GM23338 (cell line): ENCODE results near the gene LRRC52. TPM values are rescaled to one million over a fixed set of nuclear protein-coding genes. Genes with fewer than 3 reads are reported as not detected.

Experiments
- ATAC-seq: fragments of 200-7000 bp; cut with Tn5 transposase; 3 replicates; pipeline ENCODE4 v1.9.1; 2020
- DNase-seq: peaks from one replicate; pipeline ENCODE4 v3.0.0-alpha.2; 2015; ENCODE audit warnings: low spot score
- H2AFZ ChIP-seq: fragments of 200-600 bp; sonication (generic); 2 replicates; pipeline ENCODE4 v1.8.0; 2016; ENCODE audit warnings: antibody characterized with exemption, mild to moderate bottlenecking, moderate library complexity
- H3F3A ChIP-seq: fragments of 200-600 bp; sonication (generic); replicated peaks from 2 replicates; pipeline ENCODE4 v1.8.0; 2017; ENCODE audit warnings: antibody characterized with exemption, mixed run types, low read depth
- H3K27ac ChIP-seq: fragments of 200-600 bp; sonication (generic); 2 replicates; pipeline ENCODE4 v1.6.1; 2016; ENCODE audit warnings: low read depth
- H3K27me3 ChIP-seq: fragments of 200-600 bp; sonication (generic); 2 replicates; pipeline ENCODE4 v1.8.0; 2016; ENCODE audit warnings: mild to moderate bottlenecking, mixed run types, moderate library complexity; ENCODE audit not compliant: insufficient read depth
- H3K36me3 ChIP-seq: fragments of 200-600 bp; sonication (generic); 2 replicates; pipeline ENCODE4 v1.8.0; 2016; ENCODE audit warnings: mild to moderate bottlenecking; ENCODE audit not compliant: insufficient read depth
- H3K4me1 ChIP-seq: fragments of 200-600 bp; sonication (generic); 2 replicates; pipeline ENCODE4 v1.8.0; 2016; ENCODE audit warnings: mild to moderate bottlenecking, moderate library complexity; ENCODE audit not compliant: insufficient read depth
- H3K4me2 ChIP-seq: fragments of 200-600 bp; sonication (generic); 2 replicates; pipeline ENCODE4 v1.7.1; 2017; ENCODE audit warnings: mixed run types
- H3K4me3 ChIP-seq: fragments of 200-600 bp; sonication (generic); 2 replicates; pipeline ENCODE4 v1.6.1; 2016; ENCODE audit warnings: mixed run types
- H3K79me2 ChIP-seq: fragments of 200-600 bp; sonication (generic); replicated peaks from 2 replicates; pipeline ENCODE4 v1.8.0; 2017; ENCODE audit warnings: mild to moderate bottlenecking; ENCODE audit not compliant: insufficient read depth
- H3K9me2 ChIP-seq: fragments of 200-600 bp; sonication (generic); 2 replicates; pipeline ENCODE4 v1.8.0; 2017; ENCODE audit not compliant: insufficient read depth
- H4K20me1 ChIP-seq: fragments of 200-600 bp; sonication (generic); replicated peaks from 2 replicates; pipeline ENCODE4 v1.8.0; 2017; ENCODE audit warnings: mild to moderate bottlenecking; ENCODE audit not compliant: insufficient read depth
- H3K27ac Mint-ChIP-seq: 2 replicates; pipeline ENCODE4 v1.8.0; 2020; ENCODE audit warnings: inconsistent platforms, mild to moderate bottlenecking, moderate library complexity, mixed read lengths
- H3K27me3 Mint-ChIP-seq: 3 replicates; pipeline ENCODE4 v1.8.0; 2022; ENCODE audit warnings: low read depth, mild to moderate bottlenecking, moderate library complexity, mixed read lengths, inconsistent platforms; ENCODE audit not compliant: insufficient read depth, poor library complexity
- H3K36me3 Mint-ChIP-seq: 3 replicates; pipeline ENCODE4 v1.8.0; 2021; ENCODE audit warnings: low read depth, mild to moderate bottlenecking, inconsistent platforms, moderate library complexity, mixed read lengths
- H3K4me1 Mint-ChIP-seq: 3 replicates; pipeline ENCODE4 v1.8.0; 2020; ENCODE audit warnings: mild to moderate bottlenecking, inconsistent platforms, mixed read lengths
- H3K4me3 Mint-ChIP-seq: 3 replicates; pipeline ENCODE4 v1.8.0; 2021; ENCODE audit warnings: moderate library complexity, mild to moderate bottlenecking, inconsistent platforms, mixed read lengths
- H3K9me3 Mint-ChIP-seq: 3 replicates; pipeline ENCODE4 v1.8.0; 2020; ENCODE audit warnings: moderate library complexity, mild to moderate bottlenecking, inconsistent platforms, mixed read lengths
- CREB1 ChIP-seq: fragments of 250-450 bp; sonication (Bioruptor Pico); IDR thresholded peaks from 2 replicates; pipeline ENCODE4 v1.5.0; 2020; ENCODE audit warnings: low read depth, mild to moderate bottlenecking, moderate library complexity
- CTCF ChIP-seq, 2 experiments: fragments of 200-600 bp in 1 of 2; sonication (generic) in 1 of 2; conservative IDR thresholded peaks; 2 replicates each; pipeline versions ENCODE4 v1.5.1 to v1.6.1; 2016 to 2017; ENCODE audit warnings: antibody characterized with exemption in 2 of 2, low read depth in 2 of 2, mild to moderate bottlenecking in 2 of 2, moderate library complexity in 1 of 2
- ETS1 ChIP-seq: IDR thresholded peaks from 2 replicates; pipeline ENCODE4 v1.6.1; 2016; ENCODE audit warnings: antibody characterized with exemption
- EZH2 ChIP-seq: fragments of 200-600 bp; sonication (generic); IDR thresholded peaks from one replicate; pipeline ENCODE4 v1.8.0; 2017; ENCODE audit warnings: antibody characterized with exemption, mild to moderate bottlenecking, low read depth; ENCODE audit not compliant: unreplicated experiment
- EZH2phosphoT487 ChIP-seq: fragments of 200-600 bp; sonication (generic); IDR thresholded peaks from one replicate; pipeline ENCODE4 v1.8.1; 2018; ENCODE audit warnings: antibody characterized with exemption; ENCODE audit not compliant: unreplicated experiment
- JUNB ChIP-seq: IDR thresholded peaks from one replicate; pipeline ENCODE4 v1.6.1; 2016; ENCODE audit warnings: antibody characterized with exemption; ENCODE audit not compliant: unreplicated experiment
- NANOG ChIP-seq: IDR thresholded peaks from 2 replicates; pipeline ENCODE4 v1.6.1; 2016; ENCODE audit warnings: antibody characterized with exemption, borderline replicate concordance
- POLR2AphosphoS5 ChIP-seq: IDR thresholded peaks from 2 replicates; pipeline ENCODE4 v1.6.1; 2016; ENCODE audit warnings: antibody characterized with exemption, low read depth
- STAT1 ChIP-seq: IDR thresholded peaks from one replicate; pipeline ENCODE4 v1.6.1; 2016; ENCODE audit warnings: antibody characterized with exemption; ENCODE audit not compliant: unreplicated experiment
- ZNF114 ChIP-seq: fragments of 250-450 bp; sonication (Bioruptor Pico); IDR thresholded peaks from 2 replicates; pipeline ENCODE4 v1.5.0; 2020; ENCODE audit warnings: mild to moderate bottlenecking, moderate library complexity
- ZNF331 ChIP-seq: fragments of 250-450 bp; sonication (Bioruptor Pico); IDR thresholded peaks from 2 replicates; pipeline ENCODE4 v1.5.0; 2020; ENCODE audit warnings: low read depth, mild to moderate bottlenecking, moderate library complexity
- polyA plus RNA-seq: library from polyadenylated mRNA; unstranded; fragments of >200 nt; fragmentation: Nextera tagmentation; extraction: Ambion mirVana; gene quantifications from 2 replicates; pipeline ENCODE4 v1.2.1, GENCODE V29; 2016
- total RNA-seq: library from RNA; depleted of rRNA; stranded (reverse); fragments of >200 nt; shearing (Covaris generic); gene quantifications from 2 replicates; pipeline ENCODE4 v1.2.3, GENCODE V29; 2014
- TF ChIP-seq, protein P1 (sequence below): fragments of 250-450 bp; sonication (Bioruptor Pico); IDR thresholded peaks from 2 replicates; pipeline ENCODE4 v1.5.0; 2020; ENCODE audit warnings: mild to moderate bottlenecking, moderate library complexity
- TF ChIP-seq, protein P2 (sequence below): IDR thresholded peaks from one replicate; pipeline ENCODE4 v1.6.1; 2018; ENCODE audit warnings: antibody characterized with exemption; ENCODE audit not compliant: unreplicated experiment

Gene LRRC52
- total and polyA plus RNA-seq, 2 experiments from 2014 or later: not detected

- Histone ChIP-seq H3K79me2 (no peaks in the 10 kb centered on the region), H2AFZ (no peak overlapping the region), H3K4me2 (no peak overlapping the region), H3K36me3 (no peaks in the 10 kb centered on the region), H3K4me3 (no peak overlapping the region), H3K27ac (no peak overlapping the region), H4K20me1 (no peaks in the 10 kb centered on the region), H3K4me1 (no peaks in the 10 kb centered on the region; the same call in 1 of the 2 replicates), H3K9me2 (no peaks in the 10 kb centered on the region; the same call in 1 of the 2 replicates), H3F3A (no peaks in the 10 kb centered on the region), H3K27me3 (no peaks in the 10 kb centered on the region)
- no peaks in the 10 kb centered on the region for H3K4me1 Mint-ChIP-seq
- H3K27me3 Mint-ChIP-seq: peaks cover 4% of the 10 kb centered on the region
- H3K27ac Mint-ChIP-seq: no peak overlapping the region
- no peak for DNase-seq
- no peak overlapping the region for H3K4me3 Mint-ChIP-seq
- no peak for ATAC-seq
- H3K9me3 Mint-ChIP-seq: no peaks in the 10 kb centered on the region
- H3K36me3 Mint-ChIP-seq: no peaks in the 10 kb centered on the region
- TF ChIP-seq CREB1 (CRISPR knock-in tag) (no peak), STAT1 (no peak), ZNF331 (CRISPR knock-in tag) (no peak), NANOG (no peak), ZNF114 (CRISPR knock-in tag) (no peak), POLR2AphosphoS5 (no peak), ETS1 (no peak), EZH2 (no peak), EZH2phosphoT487 (no peak), CTCF (conservative IDR thresholded peaks at IDR 0.05; ENCODE audit: low read depth in 2 of 2) (no peak), JUNB (no peak)
- TF ChIP-seq, protein P1, sequence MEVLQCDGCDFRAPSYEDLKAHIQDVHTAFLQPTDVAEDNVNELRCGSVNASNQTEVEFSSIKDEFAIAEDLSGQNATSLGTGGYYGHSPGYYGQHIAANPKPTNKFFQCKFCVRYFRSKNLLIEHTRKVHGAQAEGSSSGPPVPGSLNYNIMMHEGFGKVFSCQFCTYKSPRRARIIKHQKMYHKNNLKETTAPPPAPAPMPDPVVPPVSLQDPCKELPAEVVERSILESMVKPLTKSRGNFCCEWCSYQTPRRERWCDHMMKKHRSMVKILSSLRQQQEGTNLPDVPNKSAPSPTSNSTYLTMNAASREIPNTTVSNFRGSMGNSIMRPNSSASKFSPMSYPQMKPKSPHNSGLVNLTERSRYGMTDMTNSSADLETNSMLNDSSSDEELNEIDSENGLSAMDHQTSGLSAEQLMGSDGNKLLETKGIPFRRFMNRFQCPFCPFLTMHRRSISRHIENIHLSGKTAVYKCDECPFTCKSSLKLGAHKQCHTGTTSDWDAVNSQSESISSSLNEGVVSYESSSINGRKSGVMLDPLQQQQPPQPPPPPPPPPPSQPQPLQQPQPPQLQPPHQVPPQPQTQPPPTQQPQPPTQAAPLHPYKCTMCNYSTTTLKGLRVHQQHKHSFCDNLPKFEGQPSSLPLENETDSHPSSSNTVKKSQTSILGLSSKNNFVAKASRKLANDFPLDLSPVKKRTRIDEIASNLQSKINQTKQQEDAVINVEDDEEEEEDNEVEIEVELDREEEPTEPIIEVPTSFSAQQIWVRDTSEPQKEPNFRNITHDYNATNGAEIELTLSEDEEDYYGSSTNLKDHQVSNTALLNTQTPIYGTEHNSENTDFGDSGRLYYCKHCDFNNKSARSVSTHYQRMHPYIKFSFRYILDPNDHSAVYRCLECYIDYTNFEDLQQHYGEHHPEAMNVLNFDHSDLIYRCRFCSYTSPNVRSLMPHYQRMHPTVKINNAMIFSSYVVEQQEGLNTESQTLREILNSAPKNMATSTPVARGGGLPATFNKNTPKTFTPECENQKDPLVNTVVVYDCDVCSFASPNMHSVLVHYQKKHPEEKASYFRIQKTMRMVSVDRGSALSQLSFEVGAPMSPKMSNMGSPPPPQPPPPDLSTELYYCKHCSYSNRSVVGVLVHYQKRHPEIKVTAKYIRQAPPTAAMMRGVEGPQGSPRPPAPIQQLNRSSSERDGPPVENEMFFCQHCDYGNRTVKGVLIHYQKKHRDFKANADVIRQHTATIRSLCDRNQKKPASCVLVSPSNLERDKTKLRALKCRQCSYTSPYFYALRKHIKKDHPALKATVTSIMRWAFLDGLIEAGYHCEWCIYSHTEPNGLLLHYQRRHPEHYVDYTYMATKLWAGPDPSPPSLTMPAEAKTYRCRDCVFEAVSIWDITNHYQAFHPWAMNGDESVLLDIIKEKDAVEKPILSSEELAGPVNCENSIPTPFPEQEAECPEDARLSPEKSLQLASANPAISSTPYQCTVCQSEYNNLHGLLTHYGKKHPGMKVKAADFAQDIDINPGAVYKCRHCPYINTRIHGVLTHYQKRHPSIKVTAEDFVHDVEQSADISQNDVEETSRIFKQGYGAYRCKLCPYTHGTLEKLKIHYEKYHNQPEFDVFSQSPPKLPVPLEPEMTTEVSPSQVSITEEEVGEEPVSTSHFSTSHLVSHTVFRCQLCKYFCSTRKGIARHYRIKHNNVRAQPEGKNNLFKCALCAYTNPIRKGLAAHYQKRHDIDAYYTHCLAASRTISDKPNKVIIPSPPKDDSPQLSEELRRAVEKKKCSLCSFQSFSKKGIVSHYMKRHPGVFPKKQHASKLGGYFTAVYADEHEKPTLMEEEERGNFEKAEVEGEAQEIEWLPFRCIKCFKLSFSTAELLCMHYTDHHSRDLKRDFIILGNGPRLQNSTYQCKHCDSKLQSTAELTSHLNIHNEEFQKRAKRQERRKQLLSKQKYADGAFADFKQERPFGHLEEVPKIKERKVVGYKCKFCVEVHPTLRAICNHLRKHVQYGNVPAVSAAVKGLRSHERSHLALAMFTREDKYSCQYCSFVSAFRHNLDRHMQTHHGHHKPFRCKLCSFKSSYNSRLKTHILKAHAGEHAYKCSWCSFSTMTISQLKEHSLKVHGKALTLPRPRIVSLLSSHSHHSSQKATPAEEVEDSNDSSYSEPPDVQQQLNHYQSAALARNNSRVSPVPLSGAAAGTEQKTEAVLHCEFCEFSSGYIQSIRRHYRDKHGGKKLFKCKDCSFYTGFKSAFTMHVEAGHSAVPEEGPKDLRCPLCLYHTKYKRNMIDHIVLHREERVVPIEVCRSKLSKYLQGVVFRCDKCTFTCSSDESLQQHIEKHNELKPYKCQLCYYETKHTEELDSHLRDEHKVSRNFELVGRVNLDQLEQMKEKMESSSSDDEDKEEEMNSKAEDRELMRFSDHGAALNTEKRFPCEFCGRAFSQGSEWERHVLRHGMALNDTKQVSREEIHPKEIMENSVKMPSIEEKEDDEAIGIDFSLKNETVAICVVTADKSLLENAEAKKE: no peak
- TF ChIP-seq, protein P2, sequence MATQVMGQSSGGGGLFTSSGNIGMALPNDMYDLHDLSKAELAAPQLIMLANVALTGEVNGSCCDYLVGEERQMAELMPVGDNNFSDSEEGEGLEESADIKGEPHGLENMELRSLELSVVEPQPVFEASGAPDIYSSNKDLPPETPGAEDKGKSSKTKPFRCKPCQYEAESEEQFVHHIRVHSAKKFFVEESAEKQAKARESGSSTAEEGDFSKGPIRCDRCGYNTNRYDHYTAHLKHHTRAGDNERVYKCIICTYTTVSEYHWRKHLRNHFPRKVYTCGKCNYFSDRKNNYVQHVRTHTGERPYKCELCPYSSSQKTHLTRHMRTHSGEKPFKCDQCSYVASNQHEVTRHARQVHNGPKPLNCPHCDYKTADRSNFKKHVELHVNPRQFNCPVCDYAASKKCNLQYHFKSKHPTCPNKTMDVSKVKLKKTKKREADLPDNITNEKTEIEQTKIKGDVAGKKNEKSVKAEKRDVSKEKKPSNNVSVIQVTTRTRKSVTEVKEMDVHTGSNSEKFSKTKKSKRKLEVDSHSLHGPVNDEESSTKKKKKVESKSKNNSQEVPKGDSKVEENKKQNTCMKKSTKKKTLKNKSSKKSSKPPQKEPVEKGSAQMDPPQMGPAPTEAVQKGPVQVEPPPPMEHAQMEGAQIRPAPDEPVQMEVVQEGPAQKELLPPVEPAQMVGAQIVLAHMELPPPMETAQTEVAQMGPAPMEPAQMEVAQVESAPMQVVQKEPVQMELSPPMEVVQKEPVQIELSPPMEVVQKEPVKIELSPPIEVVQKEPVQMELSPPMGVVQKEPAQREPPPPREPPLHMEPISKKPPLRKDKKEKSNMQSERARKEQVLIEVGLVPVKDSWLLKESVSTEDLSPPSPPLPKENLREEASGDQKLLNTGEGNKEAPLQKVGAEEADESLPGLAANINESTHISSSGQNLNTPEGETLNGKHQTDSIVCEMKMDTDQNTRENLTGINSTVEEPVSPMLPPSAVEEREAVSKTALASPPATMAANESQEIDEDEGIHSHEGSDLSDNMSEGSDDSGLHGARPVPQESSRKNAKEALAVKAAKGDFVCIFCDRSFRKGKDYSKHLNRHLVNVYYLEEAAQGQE: no peak
These were observed 6.3 kb upstream of the LRRC52 start for GRCh38 chr1:165537356-165538109.
